Natural killer cell (primary cell): ENCODE measurements around the gene MFSD1. TPM values are rescaled to one million over a fixed set of nuclear protein-coding genes. Genes with fewer than 3 reads are reported as not detected.

Source experiments
- ATAC-seq, 3 donors: fragments of 150-1000 bp in 2 of 3; fragments of 200-7000 bp in 1 of 3; cut with Tn5 transposase; 1 replicate in 1 of 3; 2 replicates in 2 of 3; pipeline ENCODE4 v1.10.0; 2021; ENCODE audit warnings: mild to moderate bottlenecking in 2 of 3, moderate library complexity in 2 of 3
- DNase-seq, 2 donors: peaks; one replicate each; pipeline versions ENCODE4 v3.0.0 to v3.0.0-alpha.2; 2013 to 2021; ENCODE audit warnings: mixed read lengths in 1 of 2
- H3K27ac ChIP-seq: one replicate; pipeline ENCODE4 v1.5.1; 2013; ENCODE audit warnings: mild to moderate bottlenecking, low read length
- H3K27me3 ChIP-seq: one replicate; pipeline ENCODE4 v1.6.1; 2013; ENCODE audit warnings: low read length; ENCODE audit not compliant: control insufficient read depth, insufficient read depth
- H3K36me3 ChIP-seq: one replicate; pipeline ENCODE4 v1.6.1; 2013; ENCODE audit warnings: low read length; ENCODE audit not compliant: control insufficient read depth, insufficient read depth
- H3K4me1 ChIP-seq: one replicate; pipeline ENCODE4 v1.6.1; 2013; ENCODE audit warnings: low read length; ENCODE audit not compliant: control insufficient read depth, insufficient read depth
- H3K4me3 ChIP-seq: one replicate; pipeline ENCODE4 v1.5.1; 2013; ENCODE audit warnings: low read length
- H3K9me3 ChIP-seq: one replicate; pipeline ENCODE4 v1.6.1; 2013; ENCODE audit warnings: low read length; ENCODE audit not compliant: control insufficient read depth, insufficient read depth
- H3K27ac Mint-ChIP-seq, 2 donors: one replicate each; pipeline ENCODE4 v1.8.0; 2022; ENCODE audit warnings: mild to moderate bottlenecking in 2 of 2, mixed read lengths in 2 of 2, moderate library complexity in 1 of 2
- H3K27me3 Mint-ChIP-seq, 2 donors: one replicate each; pipeline ENCODE4 v1.8.0; 2022; ENCODE audit warnings: low read depth in 2 of 2, mixed read lengths in 2 of 2
- H3K36me3 Mint-ChIP-seq: one replicate; pipeline ENCODE4 v1.8.0; 2022; ENCODE audit warnings: mixed read lengths
- H3K4me1 Mint-ChIP-seq, 2 donors: one replicate each; pipeline ENCODE4 v1.8.0; 2022; ENCODE audit warnings: mixed read lengths in 2 of 2
- H3K4me3 Mint-ChIP-seq: one replicate; pipeline ENCODE4 v1.8.0; 2022; ENCODE audit warnings: mild to moderate bottlenecking, moderate library complexity, mixed read lengths
- H3K9me3 Mint-ChIP-seq, 2 donors: one replicate each; pipeline ENCODE4 v1.8.0; 2022; ENCODE audit warnings: mixed read lengths in 2 of 2
- WGBS: methylation state at CpG from one replicate; pipeline ENCODE4 v1.1.7; 2013; ENCODE audit warnings: missing lambda C conversion rate; ENCODE audit not compliant: insufficient coverage; 5-methylcytosine and 5-hydroxymethylcytosine counted together
- intact Hi-C: fragments of 100-400 bp; cut with micrococcal nuclease; formaldehyde crosslinking; loops from one replicate; pipeline ENCODE4 v1.14.2; 2022
- total RNA-seq, 4 donors: library from RNA; stranded (reverse); fragments of 120-200 nt in 1 of 4; gene quantifications; one replicate each; pipeline versions ENCODE4 v1.2.3 to v1.2.4, GENCODE V29; 2013 to 2022
- TF ChIP-seq, protein P1 (sequence below): fragments of 200-600 bp; IDR thresholded peaks from one replicate; pipeline ENCODE4 v1.8.0; 2022; ENCODE audit warnings: antibody characterized with exemption

MFSD1 gene
- total RNA-seq, 3 donors from 2014 or later (not counting 1 experiment from before 2014, with no cell fraction given) = 27.3 to 37.3 (median 33.6) TPM

- no peaks in the 10 kb centered on the region for H3K27me3 Mint-ChIP-seq
- no peak overlapping the region for H3K27ac Mint-ChIP-seq
- intact Hi-C loops = no loop called here
- Histone ChIP-seq H3K4me3 (no peak overlapping the region), H3K4me1 (no peaks in the 10 kb centered on the region), H3K36me3 (no peaks in the 10 kb centered on the region), H3K27ac (no peak overlapping the region), H3K27me3 (no peaks in the 10 kb centered on the region), H3K9me3 (no peaks in the 10 kb centered on the region)
- no peaks in the 10 kb centered on the region for H3K4me1 Mint-ChIP-seq
- no peak for DNase-seq
- TF ChIP-seq, protein P1, sequence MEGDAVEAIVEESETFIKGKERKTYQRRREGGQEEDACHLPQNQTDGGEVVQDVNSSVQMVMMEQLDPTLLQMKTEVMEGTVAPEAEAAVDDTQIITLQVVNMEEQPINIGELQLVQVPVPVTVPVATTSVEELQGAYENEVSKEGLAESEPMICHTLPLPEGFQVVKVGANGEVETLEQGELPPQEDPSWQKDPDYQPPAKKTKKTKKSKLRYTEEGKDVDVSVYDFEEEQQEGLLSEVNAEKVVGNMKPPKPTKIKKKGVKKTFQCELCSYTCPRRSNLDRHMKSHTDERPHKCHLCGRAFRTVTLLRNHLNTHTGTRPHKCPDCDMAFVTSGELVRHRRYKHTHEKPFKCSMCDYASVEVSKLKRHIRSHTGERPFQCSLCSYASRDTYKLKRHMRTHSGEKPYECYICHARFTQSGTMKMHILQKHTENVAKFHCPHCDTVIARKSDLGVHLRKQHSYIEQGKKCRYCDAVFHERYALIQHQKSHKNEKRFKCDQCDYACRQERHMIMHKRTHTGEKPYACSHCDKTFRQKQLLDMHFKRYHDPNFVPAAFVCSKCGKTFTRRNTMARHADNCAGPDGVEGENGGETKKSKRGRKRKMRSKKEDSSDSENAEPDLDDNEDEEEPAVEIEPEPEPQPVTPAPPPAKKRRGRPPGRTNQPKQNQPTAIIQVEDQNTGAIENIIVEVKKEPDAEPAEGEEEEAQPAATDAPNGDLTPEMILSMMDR = no peak
- H3K36me3 Mint-ChIP-seq = no peaks in the 10 kb centered on the region
- ATAC-seq = peak in 1 of 3 donors; percentile 68
- H3K4me3 Mint-ChIP-seq = no peak overlapping the region
- 85% methylated on average over 3 of the region's 3 CpGs for WGBS
- H3K9me3 Mint-ChIP-seq = no peaks in the 10 kb centered on the region
Measured at GRCh38 chr3:158771982-158772381, 29.9 kb upstream of the MFSD1 start.

DNA sequence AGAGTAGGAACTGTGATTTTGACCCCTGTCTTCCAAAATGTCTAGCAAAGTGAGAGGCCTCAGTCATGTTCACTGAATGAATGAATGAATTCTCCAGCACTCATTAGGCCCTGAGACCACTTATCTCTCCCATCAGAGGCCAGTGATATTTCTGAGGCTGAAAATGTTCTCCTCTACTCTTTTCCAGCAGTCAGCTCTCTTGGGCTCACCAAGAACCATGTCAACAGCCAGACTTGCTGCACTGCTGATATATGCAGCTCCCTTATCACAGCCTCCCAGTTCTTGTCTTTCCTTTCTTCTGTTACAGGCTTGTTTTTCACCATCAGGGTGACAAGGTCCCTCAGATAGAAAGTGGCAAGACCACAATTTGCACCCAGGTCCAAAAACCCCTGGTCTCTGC, 28.7 kb upstream of the MFSD1 start:
- Mint-ChIP-seq H3K4me3 (no peak overlapping the region), H3K9me3 (no peaks in the 10 kb centered on the region), H3K27ac (no peak overlapping the region), H3K27me3 (no peaks in the 10 kb centered on the region), H3K4me1 (no peaks in the 10 kb centered on the region), H3K36me3 (no peaks in the 10 kb centered on the region)
- ATAC-seq (no peak), DNase-seq (no peak)
- intact Hi-C loops = no loop called here
- H3K27ac ChIP-seq = no peak overlapping the region
- H3K9me3 ChIP-seq = no peaks in the 10 kb centered on the region
- no peaks in the 10 kb centered on the region for H3K36me3 ChIP-seq
- no peak overlapping the region for H3K4me3 ChIP-seq
- H3K27me3 ChIP-seq = no peaks in the 10 kb centered on the region
- TF ChIP-seq, protein P1 = no peak
- H3K4me1 ChIP-seq = no peaks in the 10 kb centered on the region

DNA sequence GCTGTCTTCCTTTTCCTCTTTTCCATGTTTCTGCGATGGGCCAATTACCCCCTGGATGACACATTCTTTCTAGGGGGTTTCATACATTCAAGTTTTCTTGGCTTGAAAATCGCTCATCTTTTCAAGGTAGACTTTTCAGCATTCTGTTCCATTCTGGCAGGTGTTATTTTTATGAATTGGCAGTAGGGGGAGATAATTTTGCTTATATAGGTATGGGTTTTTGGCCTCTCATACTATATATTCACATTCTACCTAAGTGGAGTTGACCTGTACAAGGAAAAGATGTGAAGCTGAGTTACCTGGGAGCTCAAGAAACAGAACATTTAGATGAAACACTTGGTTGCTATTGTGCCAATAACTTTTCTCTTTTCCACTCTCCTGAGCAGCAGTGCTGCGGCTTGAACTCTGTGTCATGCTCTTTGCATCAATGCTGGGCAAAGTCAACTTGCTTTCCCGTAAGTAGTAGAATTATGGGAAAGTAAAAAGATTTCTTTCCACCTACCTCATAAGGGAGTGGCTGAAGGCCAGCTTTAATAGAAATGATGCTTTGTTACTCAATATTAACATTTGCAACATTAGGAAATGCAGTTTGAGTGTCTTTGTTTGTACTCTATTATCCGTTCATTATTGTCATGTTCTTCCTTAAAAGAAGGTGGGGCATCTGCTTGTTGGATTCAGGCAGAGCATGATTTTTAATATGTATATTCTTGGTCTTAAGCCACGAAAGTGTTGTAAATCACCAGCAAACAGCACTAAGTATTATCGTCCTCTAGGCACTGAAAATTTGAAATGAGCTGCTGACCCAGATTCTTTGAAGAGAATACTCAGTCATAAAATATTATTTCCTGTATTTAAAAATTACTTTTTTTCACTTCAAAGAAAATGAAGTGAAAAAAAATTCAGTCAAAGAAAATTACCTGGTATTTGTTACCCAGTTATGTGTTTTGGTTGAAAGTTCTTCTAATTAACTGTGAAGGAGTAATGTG, 27.7 kb upstream of the MFSD1 start:
- Histone ChIP-seq H3K36me3 (no peaks in the 10 kb centered on the region), H3K27me3 (no peaks in the 10 kb centered on the region), H3K27ac (no peak overlapping the region), H3K4me3 (no peak overlapping the region), H3K9me3 (no peaks in the 10 kb centered on the region), H3K4me1 (no peaks in the 10 kb centered on the region)
- H3K36me3 Mint-ChIP-seq = no peaks in the 10 kb centered on the region
- no peaks in the 10 kb centered on the region for H3K4me1 Mint-ChIP-seq
- WGBS = 89% methylated on average over 6 of the region's 7 CpGs
- H3K9me3 Mint-ChIP-seq = no peaks in the 10 kb centered on the region
- no peaks in the 10 kb centered on the region for H3K27me3 Mint-ChIP-seq
- ATAC-seq (no peak), DNase-seq (no peak)
- intact Hi-C loops = no loop called here
- H3K4me3 Mint-ChIP-seq = no peak overlapping the region
- no peak overlapping the region for H3K27ac Mint-ChIP-seq
- TF ChIP-seq, protein P1 = no peak
